Hematopoietic multipotent progenitor cell treated with erythropoietin and hydrocortisone succinate and interleukin-3 and kit ligand, for 15 days (in vitro differentiated cells): ENCODE results near the gene SIGLECL1.

ENCODE experiments used
- DNase-seq: peaks from one replicate; pipeline ENCODE4 v3.0.0-alpha.2; 2015; ENCODE audit warnings: low spot score

SIGLECL1 gene

GRCh38 chr19:51252306-51253079 is 1.6 kb downstream of the SIGLECL1 start:
- DNase-seq = no peak

- DNase-seq = no peak
Measured at GRCh38 chr19:51253088-51253806, 2.4 kb downstream of the SIGLECL1 start.

GRCh38 chr19:51256155-51256625 is 5.3 kb downstream of the SIGLECL1 start:
- no peak for DNase-seq

DNA sequence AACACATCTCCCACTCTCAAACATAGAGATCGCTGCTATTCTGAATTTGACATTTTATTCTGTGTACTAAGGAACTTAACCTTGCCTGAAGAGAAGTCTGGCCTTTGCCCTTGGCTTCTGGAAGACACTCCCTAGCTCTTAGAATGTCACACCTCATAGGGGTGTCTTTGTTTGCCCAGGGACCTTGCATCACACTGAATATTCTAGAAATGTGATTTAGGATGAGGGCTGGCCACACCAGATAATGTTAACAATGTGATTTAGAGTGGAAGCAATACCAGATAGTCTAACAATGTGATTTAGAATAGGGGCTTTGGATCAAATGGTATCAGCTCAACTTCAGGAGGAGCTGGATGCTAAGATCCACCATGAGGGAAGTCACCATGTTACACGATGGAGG is 6.6 kb downstream of the SIGLECL1 start:
- DNase-seq = no peak

- DNase-seq = no peak
Measured at GRCh38 chr19:51258165-51259160, 7.6 kb downstream of the SIGLECL1 start.

- no peak for DNase-seq
Measured at GRCh38 chr19:51259348-51260245, 8.7 kb downstream of the SIGLECL1 start.

GRCh38 chr19:51263808-51264207 is 12.9 kb downstream of the SIGLECL1 start:
- DNase-seq = no peak

- DNase-seq = no peak
Measured at GRCh38 chr19:51271067-51271466, 20.2 kb downstream of the SIGLECL1 start.

DNA sequence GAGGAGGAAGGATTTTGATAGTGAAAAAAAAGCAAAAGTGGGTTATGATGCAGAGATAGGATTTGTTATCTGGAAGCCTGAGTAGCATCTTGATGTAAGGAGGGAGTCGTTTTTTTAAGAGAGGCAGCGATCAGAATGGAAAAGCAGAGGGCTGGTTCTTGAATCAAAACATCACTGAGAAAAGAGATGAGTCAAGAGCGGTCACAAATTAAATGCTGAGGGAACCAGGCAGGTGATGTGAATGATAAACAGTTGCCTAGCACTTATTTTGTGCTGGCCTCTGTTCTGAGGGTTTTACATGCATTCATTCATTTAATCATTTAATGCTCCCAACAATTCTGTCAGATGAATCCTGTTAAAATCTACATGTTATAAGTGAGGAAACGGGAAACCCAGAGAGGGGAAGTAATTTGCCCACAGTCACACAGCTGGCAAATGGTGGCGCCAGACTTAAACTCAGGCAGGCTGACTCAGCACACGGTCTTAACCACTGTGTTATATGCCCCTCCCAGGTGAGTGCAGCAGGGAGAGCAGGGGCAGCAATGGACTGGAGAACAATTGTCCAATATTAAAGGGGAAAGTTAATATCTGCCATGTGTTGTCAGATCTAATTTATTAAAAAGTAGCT is 21.4 kb downstream of the SIGLECL1 start:
- no peak for DNase-seq

- no peak for DNase-seq
Measured at GRCh38 chr19:51274049-51274770, 23.3 kb downstream of the SIGLECL1 start.

GRCh38 chr19:51277112-51277511 is 26.2 kb downstream of the SIGLECL1 start:
- no peak for DNase-seq

DNA sequence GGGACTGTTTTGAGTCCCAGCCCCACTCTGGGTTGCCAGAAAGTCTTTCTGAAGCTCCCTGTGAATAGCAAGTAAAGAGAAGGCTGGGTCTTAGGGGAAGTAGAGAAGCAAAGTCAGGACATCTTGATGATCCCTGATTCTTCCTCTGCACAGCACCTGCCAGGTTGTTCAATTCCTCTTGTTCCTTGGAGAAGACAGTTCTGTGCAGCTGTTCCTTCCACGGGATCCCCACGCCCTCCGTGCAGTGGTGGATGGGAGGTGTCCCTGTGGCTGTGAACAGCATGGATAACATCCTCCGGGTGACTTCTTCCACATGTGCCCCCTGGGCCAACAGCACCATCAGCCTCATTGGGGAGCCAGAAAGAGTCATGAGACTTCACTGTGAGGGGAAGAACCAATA is 31.5 kb downstream of the SIGLECL1 start:
- no peak for DNase-seq

DNA sequence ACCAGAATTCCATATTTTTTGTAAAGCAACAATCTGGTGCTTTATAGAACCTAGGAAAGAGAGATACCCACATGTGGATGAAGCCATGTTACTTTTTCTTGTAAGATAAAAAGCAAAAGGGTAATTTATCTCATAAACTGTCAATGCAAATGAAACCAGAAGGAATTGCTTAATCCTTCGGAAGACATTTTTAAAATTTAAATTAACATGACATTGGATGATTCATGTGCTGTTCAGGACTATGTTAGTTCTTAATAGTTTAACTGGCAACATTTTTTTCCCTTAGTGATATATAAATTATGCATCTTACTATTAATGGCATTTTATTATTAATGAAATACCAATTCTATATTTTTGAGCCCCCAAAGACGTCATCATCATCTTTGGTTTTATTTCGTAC is 34.8 kb downstream of the SIGLECL1 start:
- DNase-seq = no peak

GRCh38 chr19:51289635-51290034 is 38.8 kb downstream of the SIGLECL1 start:
- DNase-seq = no peak

- DNase-seq = no peak
Measured at GRCh38 chr19:51292971-51293370, 42.1 kb downstream of the SIGLECL1 start.

- DNase-seq = no peak
Measured at GRCh38 chr19:51293571-51294210, 42.8 kb downstream of the SIGLECL1 start.

- no peak for DNase-seq
Measured at GRCh38 chr19:51294211-51294976, 43.5 kb downstream of the SIGLECL1 start.

DNA sequence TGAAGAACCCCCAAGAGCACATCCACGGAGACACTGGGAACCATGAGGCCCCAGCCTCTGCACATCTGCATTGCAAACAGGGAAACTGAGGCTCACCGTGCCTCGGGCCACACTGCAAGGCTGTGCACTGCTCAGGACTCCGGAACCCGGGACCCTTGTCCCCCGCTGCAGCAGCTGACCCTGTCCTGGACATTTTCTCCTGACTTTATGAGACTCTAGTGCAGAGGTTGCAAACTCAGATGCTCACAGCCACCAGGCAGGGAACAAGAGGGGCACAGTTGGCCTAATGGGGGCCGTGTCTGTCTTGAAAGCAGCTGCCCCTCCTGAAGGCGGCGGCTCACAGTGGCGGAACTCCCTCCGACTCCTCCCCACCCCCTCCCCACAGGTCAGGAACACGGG is 44.1 kb downstream of the SIGLECL1 start:
- no peak for DNase-seq
